Measurements from ENCODE around the gene ANAPC5.
"Not testable (repeated sequence)": the region's sequence is repeated elsewhere in the genome, so short reads cannot be mapped to it uniquely, and the experiment has no call there.

ANAPC5 gene

DNA sequence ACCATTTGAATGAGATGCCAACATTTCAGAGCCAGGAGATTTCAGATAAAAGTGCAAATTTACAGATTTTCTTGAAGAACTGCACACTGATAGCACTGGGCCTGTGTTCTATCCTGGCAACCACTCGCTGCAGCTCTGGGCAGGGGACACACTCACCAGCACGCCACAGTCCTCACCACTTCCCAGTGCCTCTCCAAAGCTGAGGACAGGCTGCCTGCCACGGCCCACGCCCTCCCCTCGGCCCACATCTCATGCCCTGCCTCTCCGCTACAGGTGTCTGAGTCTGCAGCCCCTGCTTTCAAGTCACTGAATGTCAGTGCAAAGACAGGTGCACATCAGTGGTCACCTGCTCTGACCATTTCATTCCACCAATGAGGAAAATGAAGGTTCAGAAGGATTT, 68.4 kb downstream of the ANAPC5 start:
- DNase-seq: no peak

DNA sequence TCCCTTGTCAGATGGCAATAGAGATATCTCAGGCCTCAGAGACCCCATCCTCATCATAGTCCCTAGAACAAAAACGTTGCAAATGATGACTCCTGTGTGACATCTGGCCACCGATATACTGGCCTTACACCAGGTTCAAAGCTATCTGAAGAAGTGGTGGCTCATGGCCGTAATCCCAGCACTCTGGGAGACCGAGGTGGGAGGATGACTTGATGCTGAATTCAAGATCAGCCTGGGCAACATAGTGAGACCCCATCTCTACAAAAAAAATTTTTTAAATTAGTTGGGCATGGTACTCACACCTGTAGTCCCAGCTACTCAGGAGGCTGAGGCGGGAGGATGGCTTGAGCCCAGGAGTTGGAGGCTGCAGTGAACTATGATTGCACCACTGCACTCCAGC, 68.8 kb downstream of the ANAPC5 start:
- no peak for DNase-seq

GRCh38 chr12:121282910-121283309, 69.3 kb downstream of the ANAPC5 start:
- DNase-seq: not testable (repeated sequence)

DNA sequence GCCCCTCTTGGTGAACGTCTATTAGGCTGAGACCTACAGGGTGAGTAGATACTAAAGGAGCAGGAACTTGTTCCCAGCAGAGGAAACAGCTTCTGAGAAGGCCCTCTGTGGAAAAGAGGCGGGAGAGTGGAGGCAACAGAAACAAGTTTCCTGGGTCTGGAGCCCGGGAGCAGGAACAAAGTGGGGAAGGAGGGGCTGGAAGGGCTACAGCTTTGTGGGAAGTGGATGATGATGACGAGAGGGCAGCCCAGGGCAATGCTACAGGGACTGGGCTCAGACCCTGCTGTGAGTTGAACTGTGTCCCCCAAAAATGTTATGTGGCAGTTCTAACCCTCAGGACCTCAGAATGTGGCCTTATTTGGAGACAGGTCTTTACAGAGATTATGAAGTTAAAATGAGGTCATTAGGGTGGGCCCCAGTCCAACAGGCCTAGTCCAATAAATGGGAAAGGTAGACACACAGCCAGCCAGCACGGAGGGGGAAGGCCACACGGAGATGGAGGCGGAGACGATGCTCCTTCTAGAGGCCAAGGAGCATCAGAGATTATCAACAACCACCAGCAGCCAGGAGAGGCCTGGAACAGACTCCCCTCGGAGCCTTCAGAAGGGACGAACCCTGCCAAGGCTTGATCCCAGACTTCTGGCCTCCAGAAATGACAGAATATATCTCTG, 70.0 kb downstream of the ANAPC5 start:
- no peak for DNase-seq

GRCh38 chr12:121281116-121281515, 71.1 kb downstream of the ANAPC5 start:
- DNase-seq: not testable (repeated sequence)

GRCh38 chr12:121280531-121280930, 71.7 kb downstream of the ANAPC5 start:
- not testable (repeated sequence) for DNase-seq

- no peak for DNase-seq
These were observed 72.7 kb downstream of the ANAPC5 start for GRCh38 chr12:121279507-121279915.

GRCh38 chr12:121279071-121279375, 73.2 kb downstream of the ANAPC5 start:
- DNase-seq: no peak

GRCh38 chr12:121278169-121279070, 73.8 kb downstream of the ANAPC5 start:
- no peak for DNase-seq

DNA sequence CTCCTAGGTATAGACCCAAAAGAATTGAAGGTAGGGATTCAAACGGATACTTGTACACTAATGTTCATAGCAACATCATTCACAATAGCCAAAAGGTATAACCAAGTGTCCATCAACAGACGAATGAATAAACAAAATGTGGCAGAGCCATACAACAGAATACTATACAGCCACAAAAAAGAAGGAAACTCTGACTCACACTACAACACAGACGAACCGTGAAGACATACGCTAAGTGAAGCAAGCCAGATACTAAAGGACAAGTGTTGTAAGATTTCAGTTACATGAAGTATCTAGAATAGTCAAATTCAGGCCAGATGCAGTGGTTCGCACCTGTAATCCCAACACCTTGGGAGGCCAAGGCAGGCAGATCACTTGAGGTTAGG, 74.8 kb downstream of the ANAPC5 start:
- no peak for DNase-seq

DNA sequence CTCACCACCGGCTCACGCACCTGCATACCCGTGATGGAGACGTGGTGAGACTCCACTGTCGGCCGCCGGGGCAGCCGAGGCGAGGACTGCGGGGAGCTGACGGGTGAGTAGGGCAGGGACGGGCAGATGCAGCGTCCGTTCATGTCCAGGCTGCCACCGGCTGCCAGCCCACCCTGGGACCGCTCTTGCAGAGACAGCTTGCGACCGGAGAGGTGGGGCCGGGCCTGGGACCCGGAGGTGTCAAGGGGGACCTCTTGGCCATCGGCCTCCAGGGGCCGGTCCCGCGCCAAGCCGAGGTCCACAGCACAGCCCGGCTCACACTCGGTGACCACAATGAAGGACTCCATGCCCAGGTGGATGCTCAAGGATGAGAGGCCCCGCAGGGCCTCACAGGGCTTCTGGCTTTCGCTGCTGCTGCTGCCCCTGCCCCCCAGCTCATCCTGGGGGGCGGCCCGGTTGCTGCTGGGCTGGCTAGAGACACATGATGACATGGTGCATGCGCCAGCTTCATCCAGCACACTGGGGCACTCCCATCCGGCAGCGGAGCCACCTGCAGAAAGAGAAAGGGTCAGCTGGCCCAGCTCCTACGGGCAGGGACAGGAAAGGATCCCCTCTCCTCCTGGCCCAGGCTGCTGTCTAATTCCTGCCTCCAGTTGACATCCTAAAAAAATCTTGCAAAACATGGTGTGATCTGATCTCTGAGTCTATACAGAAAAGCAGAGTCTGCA, 78.0 kb downstream of the ANAPC5 start:
- no peak for DNase-seq

DNA sequence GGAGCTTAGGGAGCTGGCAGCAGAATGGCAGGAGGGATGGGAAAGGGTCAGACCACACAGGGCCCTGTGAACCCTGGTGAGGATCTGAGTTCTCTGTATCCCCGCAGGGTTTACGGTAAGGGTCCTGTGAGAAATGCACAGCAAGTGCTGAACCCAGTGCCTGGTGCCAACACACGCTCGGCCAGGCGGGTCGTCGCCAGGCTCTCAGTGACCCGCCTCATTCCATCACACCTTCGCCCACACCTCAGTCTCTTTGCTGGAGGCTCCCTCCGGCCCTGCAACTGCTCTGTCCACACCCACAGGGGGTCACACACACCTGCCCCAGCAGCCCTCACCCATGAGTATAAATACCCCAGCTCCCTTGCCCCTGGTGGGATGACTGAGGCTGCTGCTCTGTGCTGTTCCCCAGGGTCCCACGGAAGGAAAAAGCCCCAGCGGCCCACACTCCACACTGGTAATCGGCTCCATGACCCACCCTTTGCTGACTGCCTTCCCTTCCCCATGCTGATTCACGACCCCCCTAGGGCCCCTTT, 78.8 kb downstream of the ANAPC5 start:
- DNase-seq: no peak

GRCh38 chr12:121267822-121268221, 84.4 kb downstream of the ANAPC5 start:
- DNase-seq: no peak

- DNase-seq: no peak
These were observed 87.2 kb downstream of the ANAPC5 start for GRCh38 chr12:121264951-121265515.

GRCh38 chr12:121264135-121264534, 88.1 kb downstream of the ANAPC5 start:
- no peak for DNase-seq

DNA sequence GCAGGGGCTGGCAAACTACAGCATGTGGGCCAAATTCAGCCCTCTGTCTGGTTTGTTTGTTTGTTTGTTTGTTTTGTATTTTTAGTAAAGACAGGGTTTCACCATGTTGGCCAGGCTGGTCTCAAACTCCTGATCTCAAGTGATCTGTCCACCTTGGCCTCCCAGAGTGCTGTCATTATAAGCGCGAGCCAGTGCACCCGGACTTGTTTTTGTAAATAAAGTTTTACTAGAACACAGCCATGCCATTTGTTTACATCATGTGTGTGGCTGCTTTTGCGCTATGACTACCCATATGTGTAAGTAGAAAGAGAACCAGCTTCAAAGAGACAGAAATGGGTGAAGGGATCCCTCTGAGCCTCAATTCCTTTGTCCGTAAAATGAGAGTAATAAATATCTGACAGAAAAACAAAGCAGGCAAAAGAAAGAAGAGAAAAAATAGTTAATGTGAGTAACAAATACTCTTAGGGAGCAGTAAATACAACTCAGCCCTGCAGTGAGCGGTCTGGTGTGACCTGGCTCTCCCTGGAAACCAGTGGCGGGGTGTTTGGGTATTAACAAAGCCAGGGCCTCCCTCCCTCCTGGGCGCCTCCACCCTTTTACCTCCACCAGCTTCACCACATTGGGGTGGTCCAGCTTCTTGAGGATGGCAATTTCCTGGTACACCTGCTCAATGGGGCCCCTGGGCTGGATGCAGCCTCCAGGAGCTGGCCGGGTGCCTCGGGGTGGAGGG, 88.8 kb downstream of the ANAPC5 start:
- DNase-seq: no peak

DNA sequence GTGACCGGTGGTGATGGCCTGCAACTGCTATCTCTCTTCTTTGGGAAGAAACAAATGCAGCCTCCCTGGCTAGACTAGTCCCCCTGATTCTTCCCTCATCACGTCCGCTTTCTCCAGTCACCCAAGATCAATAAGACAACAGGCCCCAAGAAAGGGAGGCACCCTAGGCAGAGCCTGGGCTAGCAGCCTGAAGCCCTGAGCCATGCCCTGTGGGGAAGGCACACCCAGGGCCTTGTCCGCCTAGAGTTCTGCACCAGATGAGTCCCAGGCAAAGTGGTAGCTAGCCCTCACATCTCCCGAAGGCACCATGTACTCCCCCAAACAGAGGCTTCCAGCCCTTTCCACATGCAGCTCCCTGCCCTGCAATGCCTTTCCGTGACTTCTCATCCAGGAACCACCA, 90.8 kb downstream of the ANAPC5 start:
- DNase-seq: no peak

DNA sequence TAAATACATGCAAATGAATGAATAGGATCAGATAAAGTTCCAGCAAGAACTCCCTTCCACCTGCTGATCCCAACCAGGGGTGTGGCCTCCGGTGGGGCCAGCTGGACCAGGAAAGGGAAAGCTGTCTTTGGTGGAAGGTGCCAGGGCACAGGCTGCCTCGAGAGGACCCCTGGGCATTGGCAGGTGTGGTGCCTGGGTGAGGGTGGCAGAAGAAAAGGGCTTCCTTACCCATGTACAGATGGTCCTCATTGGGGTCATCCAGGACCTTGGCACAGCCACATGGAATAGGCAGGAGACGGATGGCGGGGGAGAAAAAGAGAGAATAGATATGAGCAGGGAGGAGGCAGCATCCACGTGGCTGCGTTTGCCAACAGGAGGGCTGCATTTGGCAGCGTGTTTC, 92.1 kb downstream of the ANAPC5 start:
- DNase-seq: no peak

GRCh38 chr12:121259074-121259473, 93.1 kb downstream of the ANAPC5 start:
- no peak for DNase-seq

All from RPMI8226 (cell line).